K562 (cell line): Measurements from ENCODE around the gene HELZ2. TPM values are rescaled to one million over a fixed set of nuclear protein-coding genes. Genes with fewer than 3 reads are reported as not detected.

Experiments
- ATAC-seq: fragments of 200-7000 bp; cut with Tn5 transposase; 3 replicates; pipeline ENCODE4 v1.9.1; 2020; ENCODE audit warnings: moderate library complexity
- BruUV-seq: library from RNA; stranded (reverse); fragments of 400-500 nt; replicated peaks from 2 replicates; lab custom pipeline; 2021; lab: Mats Ljungman, UMichigan
- CTCF ChIA-PET: fragments of 300-600 bp; formaldehyde crosslinking; extraction: SDS; loops from one replicate; lab custom pipeline; 2021; ENCODE audit warnings: low intra/inter-chr PET ratio; lab: Yijun Ruan, JAX
- POLR2A ChIA-PET: fragments of 300-600, 350-650 bp; sonication (Branson Sonifier 250); formaldehyde crosslinking; extraction: SDS; loops from one replicate; lab custom pipeline; 2021; ENCODE audit warnings: antibody characterized with exemption, inconsistent platforms; lab: Yijun Ruan, JAX
- DNase-seq, 4 experiments: peaks; one replicate each; pipeline versions ENCODE4 v3.0.0 to v3.0.0-alpha.2; 2011 to 2018; ENCODE audit warnings: low spot score in 3 of 4, mixed read lengths in 3 of 4; ENCODE audit errors: extremely low read depth in 1 of 4
- FAIRE-seq: peaks from 2 replicates; lab custom pipeline; 2011; peaks lifted over from hg19 to GRCh38; lab: Jason Lieb, UNC
- H2AFZ ChIP-seq: 2 replicates; pipeline ENCODE4 v1.6.0; 2011; ENCODE audit warnings: low read depth, low read length, control low read depth, inconsistent platforms
- H3K27ac ChIP-seq: fragments of 200-600 bp; 3 replicates; pipeline ENCODE4 v1.8.0; 2011; ENCODE audit warnings: low read depth, mild to moderate bottlenecking, control low read depth, inconsistent platforms, low read length, moderate library complexity, mixed read lengths; ENCODE audit errors: extremely low read depth
- H3K27me3 ChIP-seq, 2 experiments: fragments of 300-600 bp in 1 of 2; 2 replicates in 1 of 2; 3 replicates in 1 of 2; pipeline versions ENCODE4 v1.6.0 to v1.8.0; 2011; ENCODE audit warnings: inconsistent platforms in 2 of 2, low read length in 2 of 2, mild to moderate bottlenecking in 1 of 2, mixed read lengths in 1 of 2, moderate library complexity in 1 of 2; ENCODE audit not compliant: control insufficient read depth in 2 of 2, insufficient read depth in 2 of 2
- H3K36me3 ChIP-seq: fragments of 300-600 bp; 3 replicates; pipeline ENCODE4 v1.8.0; 2011; ENCODE audit warnings: mild to moderate bottlenecking, low read length, inconsistent platforms; ENCODE audit not compliant: control insufficient read depth, insufficient read depth
- H3K4me1 ChIP-seq, 2 experiments: fragments of 200-600 bp in 1 of 2; replicated peaks in 1 of 2; 2 replicates in 1 of 2; 3 replicates in 1 of 2; pipeline versions ENCODE4 v1.5.1 to v1.8.0; 2011; ENCODE audit warnings: inconsistent platforms in 2 of 2, low read length in 2 of 2, mild to moderate bottlenecking in 1 of 2, mixed read lengths in 1 of 2, moderate library complexity in 1 of 2; ENCODE audit not compliant: control insufficient read depth in 2 of 2, insufficient read depth in 2 of 2
- H3K4me2 ChIP-seq: 2 replicates; pipeline ENCODE4 v1.6.1; 2011; ENCODE audit warnings: low read length, control low read depth, inconsistent platforms, mixed read lengths; ENCODE audit not compliant: insufficient read depth
- H3K4me3 ChIP-seq: fragments of 200-600 bp; sonication (generic), shearing (Covaris generic); 2 replicates; pipeline ENCODE4 v1.5.1; 2016; ENCODE audit warnings: control low read depth, inconsistent platforms
- H3K79me2 ChIP-seq: fragments of 200-600 bp; 3 replicates; pipeline ENCODE4 v1.8.0; 2011; ENCODE audit warnings: low read length, inconsistent platforms; ENCODE audit not compliant: control insufficient read depth, insufficient read depth
- H3K9ac ChIP-seq, 2 experiments: 2 replicates each; pipeline versions ENCODE4 v1.6.0 to v1.6.1; 2011; ENCODE audit warnings: low read depth in 2 of 2, low read length in 2 of 2, control low read depth in 1 of 2, inconsistent platforms in 1 of 2, mild to moderate bottlenecking in 1 of 2, mixed read lengths in 1 of 2; ENCODE audit not compliant: insufficient read depth in 1 of 2
- H3K9me1 ChIP-seq: one replicate; pipeline ENCODE4 v1.6.0; 2011; ENCODE audit warnings: inconsistent platforms, mild to moderate bottlenecking, low read length, moderate library complexity; ENCODE audit not compliant: control insufficient read depth, insufficient read depth
- H3K9me3 ChIP-seq: replicated peaks from 2 replicates; pipeline ENCODE4 v1.5.1; 2011; ENCODE audit warnings: low read depth, low read length, inconsistent platforms; ENCODE audit not compliant: control insufficient read depth, insufficient read depth
- H4K20me1 ChIP-seq: replicated peaks from 2 replicates; pipeline ENCODE4 v1.6.1; 2011; ENCODE audit warnings: low read length, inconsistent platforms, mixed read lengths; ENCODE audit not compliant: control insufficient read depth, insufficient read depth
- BCL6 ChIP-seq: fragments of 250-450 bp; sonication (Bioruptor Pico); IDR thresholded peaks from 2 replicates; pipeline ENCODE4 v1.4.0; 2020
- ETV1 ChIP-seq: fragments of 450-650 bp; conservative IDR thresholded peaks from 2 replicates; pipeline ENCODE4 v1.6.1; 2016; ENCODE audit warnings: missing genetic modification characterization, control low read depth, low read depth, missing compliant biosample characterization
- HMGN3 ChIP-seq: IDR thresholded peaks from 2 replicates; pipeline ENCODE4 v1.6.1; 2011; ENCODE audit warnings: borderline replicate concordance, low read depth, mild to moderate bottlenecking, mixed read lengths, low read length; ENCODE audit not compliant: insufficient read length; ENCODE audit errors: extremely low read depth
- POLR2G ChIP-seq: fragments of 200-400 bp; formaldehyde crosslinking; IDR thresholded peaks from 2 replicates; pipeline ENCODE4 v1.6.1; 2017; ENCODE audit warnings: low read depth, mild to moderate bottlenecking, antibody characterized with exemption, low read length, moderate library complexity
- WGBS: fragments of 100-300 bp; shearing (Covaris generic); methylation state at CpG from one replicate; pipeline ENCODE4 v1.1.6; 2016; ENCODE audit warnings: low coverage, mixed read lengths; ENCODE audit not compliant: insufficient coverage; ENCODE audit errors: missing lambda C conversion rate; 5-methylcytosine and 5-hydroxymethylcytosine counted together
- in situ Hi-C: fragments of 300-500 bp; cut with MboI; formaldehyde crosslinking; loops from 4 replicates; pipeline ENCODE4 v1.15.0; 2018; ENCODE audit warnings: inconsistent platforms, mixed read lengths
- intact Hi-C: fragments of 100-400 bp; cut with micrococcal nuclease; formaldehyde crosslinking; loops from 2 replicates; pipeline ENCODE4 v1.14.2; 2022
- polyA plus RNA-seq, 8 experiments: library from polyadenylated mRNA; depleted of rRNA in 4 of 8; stranded (reverse) in 5 of 8; unstranded in 3 of 8; fragments of >200 nt; fragmentation: Nextera tagmentation in 2 of 8; fragmentation: Illumina TruSeq in 1 of 8; extraction: Ambion mirVana in 2 of 8; extraction: Trizol in 1 of 8; gene quantifications; 2 replicates each; pipeline versions ENCODE4 v1.2.1 to v1.2.3, GENCODE V29; 2011 to 2014; ENCODE audit warnings: inconsistent platforms in 1 of 8, missing spikeins in 1 of 8
- total RNA-seq, 7 experiments: library from RNA; depleted of rRNA in 6 of 7; stranded (reverse); fragments of >200 nt in 6 of 7; fragmentation: Illumina TruSeq in 2 of 7; extraction: Trizol in 2 of 7; gene quantifications; 2 replicates each; pipeline versions ENCODE4 v1.2.1 to v1.2.3, GENCODE V29; 2011 to 2021; ENCODE audit warnings: low replicate concordance in 1 of 7

The HELZ2 gene
- total and polyA plus RNA-seq, 9 of the 15 experiments (the other 6 are each of a cell fraction or from before 2014, with no cell fraction given), result 0.03 to 7.8 (median 2.9) TPM; not detected in 1

- H3K27ac ChIP-seq, result no peak overlapping the region
- 60% methylated on average over 46 of the region's 62 CpGs for WGBS
- no TSS peak for BruUV-seq
- no peaks in the 10 kb centered on the region for H4K20me1 ChIP-seq
- no peak for TF ChIP-seq ETV1
- peak; percentile 11; the same call in 1 of the 2 replicates for TF ChIP-seq POLR2G
- no peak for TF ChIP-seq BCL6 (CRISPR knock-in tag)
- TF ChIP-seq HMGN3, result peak; percentile 23
- TF ChIP-seq, all 486 proteins: peak for 2
- POLR2A ChIA-PET, result interaction anchor here (1.4 to 1.9 kb wide), 2 partner anchors 7 to 9 kb away, joined by 3 to 9 read pairs; no protein-coding TSS in a partner anchor
- no peaks in the 10 kb centered on the region for H3K9me1 ChIP-seq
- in situ Hi-C loops (no loop called here), intact Hi-C loops (no loop called here)
- CTCF ChIA-PET, result no interaction called here
- no peak overlapping the region for H3K9ac ChIP-seq
- ATAC-seq (no peak), DNase-seq (no peak), FAIRE-seq (no peak)
- H3K4me3 ChIP-seq, result no peak overlapping the region
- H3K79me2 ChIP-seq, result no peaks in the 10 kb centered on the region
- no peak overlapping the region for H3K4me2 ChIP-seq
- H3K36me3 ChIP-seq, result no peaks in the 10 kb centered on the region
- no peaks in the 10 kb centered on the region for H3K9me3 ChIP-seq
- peaks cover 0 to 94% of the 10 kb centered on the region in 2 experiments; a peak in 3 of 5 replicates for H3K4me1 ChIP-seq
- no peak overlapping the region for H2AFZ ChIP-seq
- peaks cover 0 to 24% of the 10 kb centered on the region in 2 experiments; a peak in 2 of 5 replicates for H3K27me3 ChIP-seq
Measured at GRCh38 chr20:63564036-63564810, 9.8 kb downstream of the HELZ2 start.
